Smooth muscle cell (in vitro differentiated cells): ENCODE measurements around the gene IL17C. TPM values are rescaled to one million over a fixed set of nuclear protein-coding genes. Genes with fewer than 3 reads are reported as not detected.

Source experiments
- DNase-seq: peaks from one replicate; lab custom pipeline; 2025; ENCODE audit not compliant: unreplicated experiment; lab: John Stamatoyannopoulos, UW
- H2AFZ ChIP-seq: fragments of 200-600 bp; sonication (generic); 2 replicates; pipeline ENCODE4 v1.6.0; 2016; ENCODE audit warnings: antibody characterized with exemption, low read depth, mild to moderate bottlenecking
- H3F3A ChIP-seq: fragments of 200-600 bp; sonication (generic); 2 replicates; pipeline ENCODE4 v1.6.0; 2017; ENCODE audit warnings: antibody characterized with exemption, low read depth
- H3K27ac ChIP-seq: fragments of 200-600 bp; sonication (generic); 2 replicates; pipeline ENCODE4 v1.5.1; 2016; ENCODE audit warnings: low read depth, mild to moderate bottlenecking
- H3K27me3 ChIP-seq: fragments of 200-600 bp; sonication (generic); 2 replicates; pipeline ENCODE4 v1.6.1; 2016; ENCODE audit warnings: low read depth, mild to moderate bottlenecking
- H3K36me3 ChIP-seq: fragments of 200-600 bp; sonication (generic); 2 replicates; pipeline ENCODE4 v1.5.1; 2016; ENCODE audit warnings: low read depth
- H3K4me1 ChIP-seq: fragments of 200-600 bp; sonication (generic); 2 replicates; pipeline ENCODE4 v1.5.1; 2016; ENCODE audit warnings: low read depth
- H3K4me2 ChIP-seq: fragments of 200-600 bp; sonication (generic); 2 replicates; pipeline ENCODE4 v1.6.0; 2016; ENCODE audit warnings: mild to moderate bottlenecking
- H3K4me3 ChIP-seq: fragments of 200-600 bp; sonication (generic); 2 replicates; pipeline ENCODE4 v1.5.1; 2016; ENCODE audit warnings: mild to moderate bottlenecking
- H3K79me2 ChIP-seq: fragments of 200-600 bp; sonication (generic); 2 replicates; pipeline ENCODE4 v1.6.0; 2016; ENCODE audit warnings: low read depth, mild to moderate bottlenecking
- H3K9ac ChIP-seq: fragments of 200-600 bp; sonication (generic); 2 replicates; pipeline ENCODE4 v1.6.0; 2016; ENCODE audit warnings: low read depth
- H3K9me3 ChIP-seq: fragments of 200-600 bp; sonication (generic); replicated peaks from 2 replicates; pipeline ENCODE4 v1.5.1; 2016; ENCODE audit warnings: low read depth
- H4K20me1 ChIP-seq: fragments of 200-600 bp; sonication (generic); 2 replicates; pipeline ENCODE4 v1.6.0; 2016; ENCODE audit warnings: low read depth
- CTCF ChIP-seq: fragments of 200-600 bp; sonication (generic); IDR thresholded peaks from 2 replicates; pipeline ENCODE4 v1.5.1; 2017; ENCODE audit warnings: borderline replicate concordance, mild to moderate bottlenecking, antibody characterized with exemption; ENCODE audit not compliant: insufficient read depth, poor library complexity, severe bottlenecking
- WGBS: methylation state at CpG from one replicate; pipeline ENCODE4 v1.1.7; 2016; ENCODE audit warnings: low lambda C conversion rate; 5-methylcytosine and 5-hydroxymethylcytosine counted together
- polyA plus RNA-seq: library from polyadenylated mRNA; unstranded; fragments of >200 nt; fragmentation: Nextera tagmentation; extraction: Ambion mirVana; gene quantifications from 2 replicates; pipeline ENCODE4 v1.2.1, GENCODE V29; 2016
- total RNA-seq: library from RNA; depleted of rRNA; stranded (reverse); fragments of >200 nt; gene quantifications from 2 replicates; pipeline ENCODE4 v1.2.3, GENCODE V29; 2014

IL17C gene
- total and polyA plus RNA-seq, 2 experiments from 2014 or later = not detected

- Histone ChIP-seq H3K4me3 (no peak overlapping the region), H2AFZ (no peak overlapping the region), H3K27me3 (no peaks in the 10 kb centered on the region), H3K4me1 (peaks cover 7% of the 10 kb centered on the region), H4K20me1 (peaks cover 8% of the 10 kb centered on the region), H3K36me3 (no peaks in the 10 kb centered on the region), H3K9ac (no peak overlapping the region), H3K79me2 (no peaks in the 10 kb centered on the region), H3K9me3 (no peaks in the 10 kb centered on the region), H3K27ac (no peak overlapping the region), H3F3A (no peaks in the 10 kb centered on the region), H3K4me2 (no peak overlapping the region)
- 97% methylated on average over 11 of the region's 11 CpGs for WGBS
- no peak for DNase-seq
- TF ChIP-seq CTCF = no peak
These were observed 5.8 kb upstream of the IL17C start for GRCh38 chr16:88632587-88632930.

- H4K20me1 ChIP-seq = peaks cover 8% of the 10 kb centered on the region
- no peak overlapping the region for H3K27ac ChIP-seq
- H3F3A ChIP-seq = no peaks in the 10 kb centered on the region
- no peak overlapping the region for H3K9ac ChIP-seq
- no peaks in the 10 kb centered on the region for H3K27me3 ChIP-seq
- TF ChIP-seq CTCF = no peak
- H3K4me1 ChIP-seq = peaks cover 7% of the 10 kb centered on the region
- 44% methylated on average over 14 of the region's 23 CpGs for WGBS
- peak overlapping the region; percentile 70 for H3K4me3 ChIP-seq
- no peak for DNase-seq
- no peaks in the 10 kb centered on the region for H3K9me3 ChIP-seq
- peak overlapping the region; percentile 99 for H3K4me2 ChIP-seq
- H3K79me2 ChIP-seq = no peaks in the 10 kb centered on the region
- no peaks in the 10 kb centered on the region for H3K36me3 ChIP-seq
- no peak overlapping the region for H2AFZ ChIP-seq
These were observed 4.7 kb upstream of the IL17C start for GRCh38 chr16:88633684-88634140.

GRCh38 chr16:88634141-88634993 lies 4.0 kb upstream of the IL17C start:
- Histone ChIP-seq H3K4me3 (peak overlapping the region; percentile 70), H3K9ac (peak overlapping the region; percentile 81)

More at GRCh38 chr16:88634141-88634993, 4.0 kb upstream of the IL17C start:
- H2AFZ ChIP-seq = no peak overlapping the region
- H4K20me1 ChIP-seq = peaks cover 8% of the 10 kb centered on the region
- DNase-seq = peak; percentile 43
- H3K4me2 ChIP-seq = peak overlapping the region; percentile 99
- no peak for TF ChIP-seq CTCF
- WGBS = 2% methylated on average over 35 of the region's 82 CpGs
- H3F3A ChIP-seq = no peaks in the 10 kb centered on the region
- no peaks in the 10 kb centered on the region for H3K36me3 ChIP-seq
- H3K79me2 ChIP-seq = no peaks in the 10 kb centered on the region
- H3K9me3 ChIP-seq = no peaks in the 10 kb centered on the region
- H3K27ac ChIP-seq = peak overlapping the region; percentile 72
- H3K27me3 ChIP-seq = peaks cover 2% of the 10 kb centered on the region
- peaks cover 7% of the 10 kb centered on the region for H3K4me1 ChIP-seq
